Effector memory CD8-positive, alpha-beta T cell (primary cell): ENCODE results near the gene PPM1A.

ENCODE experiments used
- ATAC-seq: fragments of 150-1000 bp; cut with Tn5 transposase; replicated peaks from 2 replicates; pipeline ENCODE4 v1.10.0; 2021; ENCODE audit warnings: mild to moderate bottlenecking, moderate library complexity
- DNase-seq, 3 experiments: peaks; one replicate each; pipeline ENCODE4 v3.0.0; 2021
- H3K27ac Mint-ChIP-seq, 2 donors: one replicate each; pipeline ENCODE4 v1.8.0; 2022; ENCODE audit warnings: mild to moderate bottlenecking in 2 of 2, mixed read lengths in 2 of 2, moderate library complexity in 2 of 2
- H3K27me3 Mint-ChIP-seq, 2 donors: one replicate each; pipeline ENCODE4 v1.8.0; 2022; ENCODE audit warnings: mixed read lengths in 2 of 2
- H3K36me3 Mint-ChIP-seq: one replicate; pipeline ENCODE4 v1.8.0; 2022; ENCODE audit warnings: mild to moderate bottlenecking, moderate library complexity, mixed read lengths; ENCODE audit not compliant: insufficient read depth
- H3K4me1 Mint-ChIP-seq, 2 donors: one replicate each; pipeline ENCODE4 v1.8.0; 2022; ENCODE audit warnings: low read depth in 2 of 2, mixed read lengths in 2 of 2
- H3K4me3 Mint-ChIP-seq, 2 donors: one replicate each; pipeline ENCODE4 v1.8.0; 2022; ENCODE audit warnings: mild to moderate bottlenecking in 2 of 2, mixed read lengths in 2 of 2, moderate library complexity in 2 of 2
- H3K9me3 Mint-ChIP-seq, 2 donors: one replicate each; pipeline ENCODE4 v1.8.0; 2022; ENCODE audit warnings: mixed read lengths in 2 of 2
- total RNA-seq, 9 experiments: gene quantifications; one replicate each; lab custom pipeline; 2026; lab: John Stamatoyannopoulos, UW

Gene PPM1A
- total RNA-seq = 77.3 to 185 (median 103) reads per million in 9 experiments

DNA sequence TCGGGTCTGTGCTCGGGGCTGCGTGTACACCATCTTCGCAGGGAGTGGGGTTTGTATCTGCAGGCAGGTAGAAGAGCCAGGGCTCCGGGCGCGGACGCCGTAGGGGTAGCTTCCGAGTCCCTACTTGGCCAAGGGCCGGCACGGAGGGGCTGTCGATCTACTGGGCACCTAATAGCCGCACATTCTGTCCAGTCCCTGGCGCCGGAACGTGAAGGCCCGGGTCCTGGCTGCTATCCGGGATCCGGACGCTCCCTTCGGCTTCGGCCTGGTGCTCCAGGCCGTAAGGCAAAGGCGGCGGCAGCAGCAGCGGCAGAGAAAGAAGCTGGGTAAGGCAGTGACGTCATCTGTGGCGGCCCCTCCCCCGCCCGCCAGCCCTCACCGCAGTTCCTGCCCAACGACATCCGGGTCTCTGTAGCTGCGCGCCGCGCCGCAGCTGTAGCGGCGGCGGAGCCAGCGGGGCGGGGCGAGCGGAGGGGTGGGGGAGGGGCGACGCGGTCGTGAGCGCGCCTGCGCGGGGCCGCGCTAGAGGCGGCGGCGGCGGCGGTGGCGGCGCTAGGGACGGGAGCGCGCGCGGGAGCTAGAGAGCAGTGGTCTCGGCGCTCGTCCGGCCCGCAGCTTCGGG is at the start of gene PPM1A:
PPM1A (plus strand) TSS at position 525 of the 622 bp plus-strand sequence. CDS start 33,483 bp downstream, outside the sequence.
- H3K27ac Mint-ChIP-seq = peak within 1 kb of the TSS; percentile 96 to 100
- no peaks in the 10 kb centered on the region for H3K9me3 Mint-ChIP-seq
- H3K36me3 Mint-ChIP-seq = peaks cover 27% of the 10 kb centered on the region
- peak; percentile 90 to 92 (median 90) for DNase-seq
- peak within 1 kb of the TSS; percentile 85 to 97 for H3K4me3 Mint-ChIP-seq
- H3K27me3 Mint-ChIP-seq = no peaks in the 10 kb centered on the region
- peak; percentile 77 for ATAC-seq
- H3K4me1 Mint-ChIP-seq = peaks cover 22 to 51% of the 10 kb centered on the region in 2 donors

DNA sequence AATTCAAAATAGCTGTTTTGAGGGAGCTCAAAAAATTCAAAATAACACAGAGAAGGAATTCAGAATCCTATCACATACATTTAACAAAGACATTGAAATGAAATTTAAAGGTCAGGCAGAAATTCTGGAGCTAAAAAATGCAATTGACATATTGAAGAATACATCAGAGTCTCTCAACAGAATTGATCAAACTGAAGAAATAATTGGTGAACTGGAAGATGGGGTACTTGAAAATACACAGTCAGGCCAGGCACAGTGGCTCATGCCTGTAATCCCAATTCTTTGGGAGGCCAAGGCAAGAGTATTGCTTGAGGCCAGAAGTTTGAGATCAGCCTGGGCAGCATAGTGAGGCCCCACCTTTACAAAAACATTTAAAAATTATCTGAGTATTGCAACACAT is 49.7 kb upstream of the PPM1A start:
- no peak overlapping the region for H3K4me3 Mint-ChIP-seq
- H3K27ac Mint-ChIP-seq = no peak overlapping the region
- peaks cover 2 to 14% of the 10 kb centered on the region in 2 donors for H3K9me3 Mint-ChIP-seq
- no peaks in the 10 kb centered on the region for H3K36me3 Mint-ChIP-seq
- no peaks in the 10 kb centered on the region for H3K4me1 Mint-ChIP-seq
- DNase-seq (no peak), ATAC-seq (no peak)
- H3K27me3 Mint-ChIP-seq = peaks cover 42 to 48% of the 10 kb centered on the region in 2 donors

DNA sequence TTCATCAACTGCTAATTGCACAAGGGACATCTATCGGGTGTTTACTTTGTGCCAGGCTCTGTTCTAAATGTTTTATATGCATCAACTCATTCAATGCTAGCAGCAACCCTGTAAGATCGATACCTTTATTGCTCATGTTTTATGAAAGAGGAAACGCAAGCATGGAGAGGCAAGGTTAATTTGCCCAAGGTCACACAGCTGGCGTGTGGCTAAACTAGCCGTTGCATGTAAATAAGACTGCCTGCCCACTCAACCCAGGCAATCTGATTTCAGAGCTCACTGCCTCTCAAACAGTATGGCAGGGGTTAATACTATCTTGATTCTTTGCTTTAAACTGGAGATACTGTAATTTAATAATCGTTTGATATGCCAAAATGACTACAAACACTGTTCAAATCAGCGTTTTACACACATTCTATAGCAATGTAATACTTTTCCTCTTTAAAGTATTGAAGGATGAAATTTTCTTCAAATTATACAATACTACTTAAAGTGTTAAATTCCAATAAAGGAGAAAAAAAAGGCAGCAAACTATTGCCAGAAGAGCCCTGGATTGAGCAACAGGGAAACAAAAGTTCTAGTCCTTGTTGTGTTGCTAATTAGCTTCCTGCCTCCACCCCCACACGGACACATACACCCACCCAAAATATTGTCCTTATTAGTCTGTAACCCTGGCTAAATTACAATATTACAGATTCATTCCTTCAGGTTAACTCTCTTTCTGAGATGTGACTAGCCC is 44.7 kb upstream of the PPM1A start:
- Mint-ChIP-seq H3K4me3 (no peak overlapping the region), H3K27ac (no peak overlapping the region), H3K4me1 (no peaks in the 10 kb centered on the region), H3K36me3 (no peaks in the 10 kb centered on the region), H3K9me3 (peaks cover 0 to 4% of the 10 kb centered on the region in 2 donors), H3K27me3 (peaks cover 63 to 68% of the 10 kb centered on the region in 2 donors)
- DNase-seq (no peak), ATAC-seq (no peak)

DNA sequence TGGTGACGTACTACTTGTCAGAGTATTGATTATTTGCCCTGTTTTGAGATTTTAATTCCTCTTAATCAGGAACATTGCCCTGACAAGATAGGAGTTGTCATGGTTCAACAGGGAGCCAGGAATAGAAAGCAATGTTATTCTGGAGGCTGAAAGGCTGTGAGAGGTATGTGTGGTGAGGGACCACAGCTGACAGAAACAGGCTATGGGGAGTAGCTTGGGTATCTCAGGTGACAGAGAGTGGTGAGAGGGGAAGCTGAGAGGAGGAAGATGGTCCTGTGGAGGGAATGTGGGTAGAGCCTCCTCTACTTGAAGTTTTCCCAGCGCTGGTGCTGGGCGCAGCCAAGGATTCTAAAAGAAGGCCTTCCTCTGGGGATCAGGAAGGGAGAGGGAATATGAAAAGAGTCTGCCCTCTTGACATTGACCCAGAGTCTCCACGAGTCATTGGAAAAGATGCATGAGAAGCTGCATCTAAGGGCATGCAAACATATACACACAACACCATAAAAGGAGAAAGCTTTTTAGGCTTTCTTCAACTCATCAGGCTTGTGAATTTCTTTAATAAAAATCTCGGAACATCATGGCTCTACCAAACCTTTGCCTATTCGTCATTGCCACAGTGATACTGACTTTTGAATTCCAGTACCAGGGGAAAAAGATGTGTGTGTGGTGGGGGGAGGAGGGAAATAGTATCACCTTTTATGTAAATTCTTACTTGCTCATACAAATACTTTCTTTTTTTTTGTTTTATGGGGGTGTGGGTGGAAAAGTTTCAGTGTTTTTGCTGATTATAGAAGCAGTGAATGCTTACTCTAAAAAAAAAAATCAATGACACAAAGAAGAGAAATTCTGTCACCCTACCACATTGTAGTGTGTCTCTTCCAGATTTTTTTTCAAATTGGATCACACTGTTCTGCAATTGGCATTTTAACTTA is 43.9 kb upstream of the PPM1A start:
- DNase-seq (no peak), ATAC-seq (no peak)
- H3K9me3 Mint-ChIP-seq = no peaks in the 10 kb centered on the region
- no peaks in the 10 kb centered on the region for H3K4me1 Mint-ChIP-seq
- H3K36me3 Mint-ChIP-seq = no peaks in the 10 kb centered on the region
- no peak overlapping the region for H3K27ac Mint-ChIP-seq
- peaks cover 60 to 69% of the 10 kb centered on the region in 2 donors for H3K27me3 Mint-ChIP-seq
- no peak overlapping the region for H3K4me3 Mint-ChIP-seq

DNA sequence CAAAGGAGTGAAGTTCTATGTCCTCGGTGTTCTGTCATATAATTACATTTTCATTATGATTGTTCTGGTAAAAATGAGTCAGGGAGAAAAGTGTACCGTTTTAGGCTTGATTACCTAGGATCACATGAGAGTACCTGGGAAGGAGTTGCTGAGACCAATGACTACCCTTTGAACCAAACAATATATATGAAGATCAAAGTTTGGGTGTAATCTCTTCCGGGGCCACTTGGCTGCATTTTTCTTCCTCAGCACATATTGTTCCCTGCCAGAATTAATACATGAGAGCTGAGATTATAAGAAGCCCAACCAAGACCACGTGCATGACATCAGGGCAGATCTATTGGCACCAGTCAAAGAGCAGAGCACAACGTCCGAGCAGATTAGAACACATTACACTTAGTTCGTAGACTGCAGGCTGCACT is 42.8 kb upstream of the PPM1A start:
- no peaks in the 10 kb centered on the region for H3K36me3 Mint-ChIP-seq
- H3K27me3 Mint-ChIP-seq = peaks cover 56 to 64% of the 10 kb centered on the region in 2 donors
- no peak for ATAC-seq
- DNase-seq = no peak
- no peaks in the 10 kb centered on the region for H3K9me3 Mint-ChIP-seq
- H3K27ac Mint-ChIP-seq = no peak overlapping the region
- no peaks in the 10 kb centered on the region for H3K4me1 Mint-ChIP-seq
- H3K4me3 Mint-ChIP-seq = no peak overlapping the region

DNA sequence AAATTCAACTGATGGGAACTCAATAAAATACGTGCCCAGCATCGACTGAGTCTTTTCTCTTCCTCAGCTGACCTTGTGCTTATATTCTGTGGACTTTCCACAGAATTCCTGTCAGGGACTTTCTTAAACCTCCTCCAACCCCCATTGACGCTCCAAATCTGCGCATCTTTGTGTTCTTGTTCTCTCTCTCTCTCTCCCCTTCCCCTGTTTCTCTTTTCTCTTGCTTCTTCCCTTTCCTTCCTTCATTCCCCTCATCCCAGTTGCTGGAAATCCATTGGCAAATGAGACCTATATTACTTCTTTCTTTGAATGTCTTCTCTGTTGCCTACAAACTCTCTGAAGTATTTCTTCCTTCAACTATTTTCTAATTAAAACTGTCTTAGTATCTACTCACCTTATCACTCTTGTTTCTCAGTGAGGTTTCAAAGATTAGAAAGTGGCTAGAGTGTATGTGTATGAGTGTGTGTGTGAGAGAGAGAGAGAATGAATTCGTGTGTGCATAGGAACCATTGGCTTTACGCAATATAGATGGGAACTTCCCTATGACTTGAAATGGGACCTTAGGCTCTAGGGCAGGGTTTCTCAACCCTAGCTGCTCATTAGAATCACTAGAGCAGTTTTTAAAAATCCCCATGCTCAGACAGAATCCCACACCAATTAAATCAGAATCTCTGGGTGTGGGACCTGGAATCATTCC is 42.0 kb upstream of the PPM1A start:
- no peaks in the 10 kb centered on the region for H3K4me1 Mint-ChIP-seq
- DNase-seq (no peak), ATAC-seq (no peak)
- H3K27me3 Mint-ChIP-seq = peaks cover 51 to 59% of the 10 kb centered on the region in 2 donors
- H3K4me3 Mint-ChIP-seq = no peak overlapping the region
- no peaks in the 10 kb centered on the region for H3K9me3 Mint-ChIP-seq
- H3K27ac Mint-ChIP-seq = no peak overlapping the region
- no peaks in the 10 kb centered on the region for H3K36me3 Mint-ChIP-seq

DNA sequence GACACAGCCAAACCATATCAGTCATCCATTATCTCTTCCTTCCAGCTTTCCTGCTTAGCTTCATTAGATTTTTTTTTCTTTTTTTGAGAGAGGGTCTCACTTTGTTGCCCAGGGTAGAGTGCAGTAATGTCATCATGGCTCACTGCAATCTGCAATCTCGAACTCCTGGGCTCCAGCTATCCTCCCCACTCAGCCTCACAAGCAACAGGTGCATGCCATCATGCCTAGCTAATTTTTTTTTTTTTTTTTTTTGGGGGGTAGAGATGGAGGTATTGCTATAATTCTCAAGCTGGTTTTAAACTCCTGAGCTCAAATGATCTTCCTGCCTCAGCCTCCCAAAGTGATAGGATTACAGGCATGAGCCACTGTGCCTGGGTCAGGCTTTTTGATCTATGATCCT is 38.3 kb upstream of the PPM1A start:
- Mint-ChIP-seq H3K27me3 (peaks cover 29 to 45% of the 10 kb centered on the region in 2 donors), H3K27ac (no peak overlapping the region), H3K9me3 (no peaks in the 10 kb centered on the region), H3K4me3 (no peak overlapping the region), H3K4me1 (no peaks in the 10 kb centered on the region), H3K36me3 (no peaks in the 10 kb centered on the region)
- ATAC-seq (no peak), DNase-seq (no peak)

DNA sequence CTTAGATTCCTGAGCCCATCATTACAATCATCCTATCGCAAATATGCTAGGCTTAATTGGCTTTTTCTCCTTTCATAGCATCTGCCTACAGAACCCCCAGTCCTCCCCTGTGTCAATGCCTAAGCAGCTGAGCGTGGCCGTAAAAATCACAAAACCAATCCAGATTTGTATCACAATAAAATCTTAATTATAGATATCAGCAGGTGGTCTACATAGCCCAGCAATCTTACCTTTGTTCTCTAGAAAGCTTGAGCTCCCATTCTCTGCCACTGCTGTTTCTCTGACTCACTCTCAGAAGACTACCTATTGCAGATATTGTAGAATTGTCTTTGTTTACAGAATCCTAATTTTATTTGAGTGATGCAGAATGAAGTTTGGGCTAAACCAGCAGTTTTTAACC is 37.9 kb upstream of the PPM1A start:
- Mint-ChIP-seq H3K4me1 (no peaks in the 10 kb centered on the region), H3K9me3 (no peaks in the 10 kb centered on the region), H3K4me3 (no peak overlapping the region), H3K27ac (no peak overlapping the region), H3K27me3 (peaks cover 26 to 43% of the 10 kb centered on the region in 2 donors), H3K36me3 (no peaks in the 10 kb centered on the region)
- ATAC-seq (no peak), DNase-seq (no peak)

DNA sequence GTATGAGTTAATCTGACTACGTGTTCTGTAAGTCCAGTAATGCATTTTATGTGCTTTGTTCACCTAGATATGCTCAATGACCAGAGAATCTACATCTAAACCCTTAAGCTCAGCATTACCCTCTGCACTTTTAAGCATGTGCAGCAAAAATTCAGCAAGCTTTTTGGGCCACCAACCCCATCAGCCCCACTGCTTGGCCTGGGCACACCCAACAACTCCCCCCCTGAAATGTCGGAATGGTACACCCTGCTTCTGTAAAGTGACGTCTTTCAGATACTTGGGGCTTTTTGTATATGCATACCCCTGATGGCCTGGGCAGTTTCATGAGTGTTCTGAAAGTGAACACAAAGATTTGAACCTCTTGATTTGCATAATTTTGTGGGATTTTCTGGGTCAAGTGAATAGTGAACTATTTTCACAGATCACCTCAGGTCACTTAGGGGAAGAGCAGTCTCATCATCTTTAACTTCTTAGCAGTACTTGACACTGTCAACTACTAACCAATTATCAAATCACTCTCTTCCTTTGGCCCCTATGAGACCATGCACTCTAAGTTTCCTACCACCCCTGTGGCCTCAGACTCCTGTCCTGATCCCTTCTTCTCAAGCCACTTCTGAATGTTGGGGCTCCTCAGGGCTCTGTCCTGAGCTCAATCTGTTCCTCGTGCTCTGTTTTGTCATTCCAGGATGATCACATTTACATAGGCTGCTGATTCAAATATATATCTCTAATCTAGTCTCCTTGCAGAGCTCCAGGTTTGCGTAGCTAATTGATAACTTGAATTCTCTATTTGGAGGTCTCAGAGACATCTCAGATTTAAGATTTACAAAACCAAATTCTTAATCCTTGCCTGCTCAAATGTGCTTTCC is 36.3 kb upstream of the PPM1A start:
- no peak for ATAC-seq
- Mint-ChIP-seq H3K4me1 (no peaks in the 10 kb centered on the region), H3K36me3 (no peaks in the 10 kb centered on the region), H3K27ac (no peak overlapping the region), H3K9me3 (no peaks in the 10 kb centered on the region), H3K4me3 (no peak overlapping the region), H3K27me3 (peaks cover 11 to 29% of the 10 kb centered on the region in 2 donors)
- DNase-seq = no peak

DNA sequence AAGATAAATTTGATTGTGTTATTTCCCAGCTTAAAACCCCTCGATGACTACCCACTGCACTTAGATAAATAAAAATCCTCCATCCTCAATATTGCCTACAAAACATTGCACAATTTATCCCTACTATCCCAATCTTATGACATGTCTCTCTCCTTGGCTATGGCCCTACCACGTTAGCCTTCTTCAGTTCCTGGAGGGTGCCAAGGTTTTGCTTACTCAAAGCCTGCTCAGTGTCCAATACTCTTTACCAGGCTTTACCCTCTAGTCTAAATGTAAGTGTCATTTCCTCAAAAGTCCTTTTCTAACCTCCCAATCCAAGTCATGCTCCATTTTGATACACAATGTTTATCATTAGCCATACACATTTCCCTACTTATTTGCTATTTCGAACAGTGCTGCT is 35.0 kb upstream of the PPM1A start:
- H3K4me1 Mint-ChIP-seq = no peaks in the 10 kb centered on the region
- H3K36me3 Mint-ChIP-seq = no peaks in the 10 kb centered on the region
- H3K4me3 Mint-ChIP-seq = no peak overlapping the region
- no peaks in the 10 kb centered on the region for H3K9me3 Mint-ChIP-seq
- no peak overlapping the region for H3K27ac Mint-ChIP-seq
- no peak for DNase-seq
- peaks cover 8 to 27% of the 10 kb centered on the region in 2 donors for H3K27me3 Mint-ChIP-seq
- ATAC-seq = no peak

DNA sequence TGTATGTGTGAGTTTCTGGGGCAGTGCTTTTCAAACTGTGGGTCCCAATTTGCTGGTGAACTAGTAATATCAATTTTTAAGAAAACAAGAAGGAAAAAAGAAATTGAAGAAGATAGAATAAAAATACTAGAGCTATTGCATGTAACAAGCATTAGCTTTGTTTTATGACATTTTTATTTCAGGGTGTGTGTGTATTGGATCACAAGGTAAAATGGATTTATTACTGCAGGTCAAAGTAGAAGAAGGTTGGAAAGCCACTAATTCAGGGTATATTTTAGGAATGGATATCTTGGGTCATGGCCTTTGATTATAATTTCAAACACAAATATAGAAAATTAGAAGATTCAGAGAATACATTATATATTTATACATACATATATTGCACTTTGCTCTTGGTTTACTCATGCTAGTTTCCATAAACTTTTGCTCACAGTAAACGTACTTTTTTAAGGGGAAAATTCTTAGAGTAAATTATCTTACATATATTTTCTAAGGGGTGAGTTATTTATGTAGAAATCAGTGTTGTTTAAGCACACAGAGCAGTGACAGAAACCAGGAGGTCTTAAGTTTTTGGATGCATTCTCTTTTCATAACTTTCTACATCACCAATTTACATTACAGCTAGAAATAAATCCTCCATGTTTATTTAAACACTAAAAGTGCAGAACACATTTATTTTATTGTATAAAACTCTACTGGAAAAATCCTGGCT is 34.5 kb upstream of the PPM1A start:
- H3K4me1 Mint-ChIP-seq = no peaks in the 10 kb centered on the region
- H3K27ac Mint-ChIP-seq = no peak overlapping the region
- H3K36me3 Mint-ChIP-seq = no peaks in the 10 kb centered on the region
- no peaks in the 10 kb centered on the region for H3K9me3 Mint-ChIP-seq
- ATAC-seq (no peak), DNase-seq (no peak)
- peaks cover 3 to 21% of the 10 kb centered on the region in 2 donors for H3K27me3 Mint-ChIP-seq
- H3K4me3 Mint-ChIP-seq = no peak overlapping the region

DNA sequence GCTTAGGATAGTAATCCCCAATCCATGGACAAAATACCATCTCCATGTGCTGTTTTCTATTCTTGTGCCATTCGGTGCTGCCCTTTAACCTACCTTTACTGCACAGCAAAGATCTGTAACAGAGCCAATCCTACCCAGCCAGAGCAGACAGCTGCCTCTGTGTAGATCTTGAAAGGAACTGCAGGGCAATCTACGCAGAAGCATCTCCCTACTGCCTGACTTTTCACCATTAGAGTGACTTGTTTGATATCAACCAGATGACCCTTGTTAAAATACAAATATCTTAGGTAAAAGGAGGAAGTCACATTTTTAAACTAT is 33.9 kb upstream of the PPM1A start:
- no peaks in the 10 kb centered on the region for H3K4me1 Mint-ChIP-seq
- H3K4me3 Mint-ChIP-seq = no peak overlapping the region
- no peaks in the 10 kb centered on the region for H3K9me3 Mint-ChIP-seq
- H3K27me3 Mint-ChIP-seq = peaks cover 0 to 17% of the 10 kb centered on the region in 2 donors
- ATAC-seq = no peak
- H3K36me3 Mint-ChIP-seq = no peaks in the 10 kb centered on the region
- DNase-seq = no peak
- no peak overlapping the region for H3K27ac Mint-ChIP-seq
